GM19395 (cell line): ENCODE measurements around the gene CCDC57.

Experiments
- ATAC-seq: cut with Tn5 transposase; IDR thresholded peaks from one replicate; pipeline ENCODE4 v1.9.1; 2021; ENCODE audit warnings: mild to moderate bottlenecking, moderate library complexity; ENCODE audit not compliant: unreplicated experiment

CCDC57 gene

DNA sequence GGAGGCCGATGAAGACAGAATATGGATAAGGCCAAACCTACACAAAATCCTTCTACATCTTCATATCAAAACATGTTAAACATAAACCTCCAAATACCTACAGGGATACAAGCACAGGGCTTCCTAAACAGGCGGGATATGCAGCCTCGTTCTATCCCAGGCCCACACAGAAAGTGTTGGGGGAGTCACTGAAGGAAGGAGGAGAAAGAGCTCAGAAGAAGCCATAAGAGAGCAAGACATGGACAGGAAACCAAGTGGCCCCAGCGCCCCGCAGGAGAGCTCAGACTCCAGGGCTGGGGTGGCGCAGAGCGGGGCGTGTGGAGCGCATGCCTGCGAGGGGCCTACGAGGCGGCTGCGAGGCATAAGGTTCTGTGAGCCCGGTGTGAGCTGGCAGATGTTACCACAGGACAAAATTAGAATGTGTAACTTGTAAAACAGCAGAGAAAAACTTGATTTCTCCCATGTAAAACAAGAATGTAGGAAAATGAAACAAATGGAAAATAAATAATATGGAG is 103.6 kb downstream of the CCDC57 start:
- no peak for ATAC-seq

DNA sequence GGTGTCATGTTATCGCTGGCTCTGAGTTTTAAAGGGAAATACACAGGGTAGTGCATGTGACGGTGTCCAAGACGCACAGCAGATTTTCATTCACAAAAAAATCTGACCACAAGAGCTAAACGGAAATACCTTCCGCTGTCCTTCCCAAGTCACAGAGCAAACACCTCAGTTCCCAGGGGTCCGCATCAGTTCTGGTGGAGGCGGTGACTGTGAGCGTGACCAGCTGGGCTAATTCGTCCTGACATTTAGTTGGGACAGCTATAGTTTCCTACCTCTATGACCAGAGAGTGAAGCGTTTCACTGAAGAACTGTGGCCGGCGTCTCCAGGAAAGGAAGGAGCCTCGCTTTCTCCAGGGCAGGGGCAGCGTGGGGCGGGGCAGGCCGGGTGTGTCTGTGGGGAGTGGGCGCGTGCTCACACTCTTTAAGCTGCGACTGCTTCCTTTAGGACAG is 104.1 kb downstream of the CCDC57 start:
- ATAC-seq, result no peak

DNA sequence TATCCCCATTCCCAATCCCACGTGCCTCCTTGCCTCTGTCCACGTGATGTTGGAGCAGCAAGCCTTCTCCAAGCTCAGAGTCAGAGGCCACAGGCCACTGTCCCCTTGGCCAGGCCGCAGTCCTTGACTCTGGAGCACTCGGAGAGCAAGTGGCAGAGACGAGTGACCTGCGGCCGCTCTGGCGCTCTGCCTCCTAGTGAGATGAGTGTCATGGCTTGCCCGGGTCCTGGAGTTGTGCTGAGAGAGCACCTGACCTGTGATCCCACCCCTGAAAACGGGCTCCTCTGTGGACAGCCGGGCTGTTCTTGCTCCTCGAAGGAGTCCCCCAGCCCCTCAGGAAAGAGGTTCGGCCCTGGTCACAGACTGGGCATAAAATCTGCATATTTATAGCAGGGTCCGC is 104.6 kb downstream of the CCDC57 start:
- no peak for ATAC-seq

DNA sequence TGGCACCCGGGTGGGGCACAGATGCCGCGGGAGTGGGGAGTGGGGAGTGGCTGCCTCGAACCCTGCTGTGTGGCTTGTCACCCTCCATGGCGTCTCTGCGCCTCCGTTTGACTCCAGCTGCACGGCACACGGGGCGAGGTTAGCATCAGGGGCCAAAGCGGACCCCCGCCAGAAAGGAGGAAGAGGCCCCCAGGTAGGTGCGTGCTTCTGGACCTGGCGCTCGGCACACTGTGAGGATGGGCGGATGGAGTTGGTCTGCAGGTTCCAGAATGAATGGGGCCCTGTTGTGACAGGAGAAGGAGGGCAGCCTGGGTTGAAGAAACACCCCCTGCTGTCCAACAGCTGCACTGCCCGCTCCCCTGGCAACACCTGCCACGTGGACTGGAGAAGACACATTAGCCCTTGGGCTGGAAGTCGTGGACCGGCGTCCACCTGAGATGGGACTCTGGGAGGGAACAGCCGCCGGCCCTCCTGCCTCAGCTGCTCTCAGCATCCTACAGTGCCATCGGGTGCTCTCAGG is 105.2 kb downstream of the CCDC57 start:
- no peak for ATAC-seq

DNA sequence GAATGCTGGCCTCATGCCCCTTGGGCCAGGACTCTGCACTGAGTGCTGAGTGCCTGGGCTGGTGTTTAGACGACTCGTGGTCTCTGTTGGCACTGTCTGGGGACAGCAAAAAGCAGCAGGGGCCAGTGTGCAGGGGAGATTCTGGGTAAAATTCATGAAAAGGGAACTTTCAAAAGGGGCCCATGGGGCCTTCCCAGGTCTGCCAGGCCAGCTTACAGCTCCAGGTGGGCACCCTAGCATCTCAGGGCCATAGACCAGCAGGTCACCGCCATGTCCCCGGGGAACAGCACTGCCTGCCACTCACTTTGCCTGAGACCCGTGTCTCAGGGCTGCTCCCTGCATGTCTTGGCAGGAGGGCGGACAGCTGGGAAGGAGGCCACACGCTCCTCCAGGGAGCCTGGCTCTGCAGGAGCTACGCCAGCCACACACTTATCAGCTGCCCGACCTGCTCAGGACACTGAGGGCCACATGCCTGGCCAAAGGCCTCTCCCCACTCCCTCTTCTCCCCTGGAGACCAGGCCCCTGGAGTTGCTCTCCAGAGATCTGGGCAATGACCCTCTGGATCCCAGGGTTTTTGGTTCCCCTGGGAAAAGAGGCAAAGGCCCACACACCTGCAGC is 105.8 kb downstream of the CCDC57 start:
- ATAC-seq, result no peak

DNA sequence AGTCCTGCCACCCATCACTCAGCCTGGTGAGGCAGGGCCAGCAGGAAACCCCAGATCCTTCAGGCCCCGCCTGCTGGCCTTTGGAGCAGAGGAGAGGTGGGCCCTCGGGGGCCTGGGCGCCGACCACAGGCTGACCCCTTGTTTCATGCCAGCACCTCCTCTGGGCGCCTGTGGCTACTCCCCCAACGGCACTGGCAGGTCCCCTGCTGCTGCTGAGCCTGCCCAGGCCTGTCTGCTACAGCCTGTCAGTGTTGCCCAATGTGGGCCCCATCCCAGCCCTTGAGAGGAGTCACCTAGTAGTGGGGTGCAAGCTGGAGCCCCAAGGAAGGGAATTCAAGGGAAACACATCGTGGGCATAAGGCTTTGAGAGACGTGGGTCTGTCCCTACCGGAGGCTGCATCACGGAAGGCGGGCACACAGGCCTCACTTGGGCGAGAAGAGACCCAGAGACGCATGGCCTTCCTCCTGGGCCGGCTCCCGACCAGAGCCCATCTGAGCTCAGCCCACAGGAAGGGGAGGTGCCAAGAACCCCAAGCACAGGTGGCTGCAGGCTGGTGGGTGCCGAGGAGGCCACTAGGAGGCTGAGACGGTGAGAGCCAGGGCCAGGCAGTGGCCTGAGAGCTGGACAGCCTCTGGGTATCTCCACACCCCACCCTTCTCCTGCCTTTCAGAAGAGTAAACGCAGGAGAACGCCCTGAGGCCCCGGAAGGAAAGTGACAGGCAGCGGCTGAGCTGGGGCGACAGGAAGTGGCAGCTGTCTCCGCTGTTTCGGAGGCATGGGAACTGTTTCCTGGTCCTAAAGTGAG is 106.6 kb downstream of the CCDC57 start:
- ATAC-seq, result peak; percentile 88

DNA sequence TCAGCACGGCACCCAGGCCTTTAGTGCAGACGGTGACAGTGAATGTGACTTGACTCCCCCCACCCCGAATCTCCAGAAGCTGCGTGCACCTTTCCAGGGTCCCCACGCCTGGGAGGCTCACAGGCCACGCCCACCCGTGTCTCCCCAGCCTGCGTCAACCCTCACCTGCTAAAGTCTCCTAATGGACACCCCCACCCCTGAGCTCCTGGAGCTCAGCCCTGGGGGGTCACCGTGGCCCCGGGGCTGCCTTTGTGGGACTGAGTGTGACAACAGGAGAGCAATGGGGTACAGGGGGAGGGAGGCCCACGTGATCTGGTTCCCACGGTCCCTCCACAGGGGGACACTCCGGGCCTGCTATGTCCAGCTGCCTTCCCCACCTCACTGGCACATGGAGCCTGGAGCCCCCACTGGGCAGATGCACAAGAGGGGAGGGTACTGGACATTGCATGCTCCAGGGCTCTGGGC is 107.2 kb downstream of the CCDC57 start:
- no peak for ATAC-seq

DNA sequence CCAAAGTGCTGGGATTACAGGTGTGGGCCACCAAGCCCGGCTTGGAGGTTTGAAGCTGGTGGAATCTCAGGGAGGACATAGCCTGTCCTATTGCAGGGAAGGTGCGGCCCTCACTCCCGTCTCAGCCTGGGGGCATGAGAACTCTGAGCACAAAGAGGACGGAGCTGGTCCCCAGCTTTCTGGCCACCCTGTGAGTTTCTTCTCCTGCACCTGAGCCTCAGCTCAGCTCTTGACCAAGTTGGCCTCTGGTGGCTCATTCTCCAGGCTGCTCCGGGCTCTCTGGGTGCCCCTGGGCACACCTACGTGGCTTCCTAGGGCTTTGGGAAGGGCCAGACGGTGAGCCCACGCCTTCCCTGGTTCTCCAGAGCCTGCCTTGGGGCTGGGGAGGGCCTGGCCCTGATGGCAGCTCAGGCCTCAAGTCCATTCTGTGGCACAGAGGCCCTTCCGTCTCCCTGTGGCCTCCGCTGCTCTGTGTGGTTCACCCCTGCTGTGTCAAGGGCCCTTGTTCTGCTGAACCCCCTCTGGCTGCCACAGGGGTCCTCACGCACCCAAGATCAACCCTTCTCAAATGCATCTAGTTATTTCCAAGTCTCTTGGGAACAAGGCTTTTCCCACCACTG is 107.7 kb downstream of the CCDC57 start:
- ATAC-seq, result no peak

DNA sequence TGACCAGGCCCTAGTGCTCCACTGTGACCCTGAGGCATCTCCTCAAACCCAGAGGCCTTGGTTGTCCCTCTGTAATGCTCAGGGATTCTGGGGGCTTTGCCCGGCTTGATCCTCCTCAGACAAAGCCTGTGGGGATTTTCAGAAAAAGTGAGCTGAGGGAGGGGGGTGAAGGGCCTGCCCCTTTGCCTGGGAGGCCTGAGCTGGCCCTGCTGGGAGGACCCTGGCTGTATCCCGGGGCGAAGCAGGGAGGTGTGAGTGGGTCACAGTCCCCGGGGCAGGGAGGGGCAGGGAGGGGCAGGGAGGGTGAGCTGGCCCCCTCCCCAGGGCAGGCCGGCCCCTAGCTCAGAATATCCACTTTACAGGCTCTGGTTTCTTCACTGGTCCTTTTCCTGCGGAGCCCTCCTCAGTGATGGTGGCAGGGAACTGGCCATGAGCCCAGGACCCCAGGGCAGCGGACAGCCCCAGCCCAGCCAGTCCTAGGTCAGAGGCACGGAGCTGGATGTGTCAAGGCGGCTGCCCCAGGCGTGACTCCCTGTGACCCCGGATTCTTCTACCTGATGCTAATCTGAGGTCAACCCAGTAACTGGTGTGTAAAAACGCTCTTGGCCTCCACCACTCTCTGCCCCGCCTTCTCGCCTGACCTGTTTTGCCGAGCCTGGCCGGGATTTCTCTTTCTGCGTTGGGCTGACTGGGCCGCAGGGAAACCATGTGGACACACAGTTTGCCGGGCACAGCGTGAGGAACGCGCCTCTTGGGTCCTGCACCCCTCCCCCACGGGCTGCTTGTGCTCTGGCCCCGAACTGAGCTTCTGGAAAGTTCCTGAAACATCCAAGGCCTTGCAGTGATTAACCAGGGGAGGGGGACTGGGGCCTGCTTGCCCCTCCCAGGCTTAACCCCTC is 108.8 kb downstream of the CCDC57 start:
- no peak for ATAC-seq

DNA sequence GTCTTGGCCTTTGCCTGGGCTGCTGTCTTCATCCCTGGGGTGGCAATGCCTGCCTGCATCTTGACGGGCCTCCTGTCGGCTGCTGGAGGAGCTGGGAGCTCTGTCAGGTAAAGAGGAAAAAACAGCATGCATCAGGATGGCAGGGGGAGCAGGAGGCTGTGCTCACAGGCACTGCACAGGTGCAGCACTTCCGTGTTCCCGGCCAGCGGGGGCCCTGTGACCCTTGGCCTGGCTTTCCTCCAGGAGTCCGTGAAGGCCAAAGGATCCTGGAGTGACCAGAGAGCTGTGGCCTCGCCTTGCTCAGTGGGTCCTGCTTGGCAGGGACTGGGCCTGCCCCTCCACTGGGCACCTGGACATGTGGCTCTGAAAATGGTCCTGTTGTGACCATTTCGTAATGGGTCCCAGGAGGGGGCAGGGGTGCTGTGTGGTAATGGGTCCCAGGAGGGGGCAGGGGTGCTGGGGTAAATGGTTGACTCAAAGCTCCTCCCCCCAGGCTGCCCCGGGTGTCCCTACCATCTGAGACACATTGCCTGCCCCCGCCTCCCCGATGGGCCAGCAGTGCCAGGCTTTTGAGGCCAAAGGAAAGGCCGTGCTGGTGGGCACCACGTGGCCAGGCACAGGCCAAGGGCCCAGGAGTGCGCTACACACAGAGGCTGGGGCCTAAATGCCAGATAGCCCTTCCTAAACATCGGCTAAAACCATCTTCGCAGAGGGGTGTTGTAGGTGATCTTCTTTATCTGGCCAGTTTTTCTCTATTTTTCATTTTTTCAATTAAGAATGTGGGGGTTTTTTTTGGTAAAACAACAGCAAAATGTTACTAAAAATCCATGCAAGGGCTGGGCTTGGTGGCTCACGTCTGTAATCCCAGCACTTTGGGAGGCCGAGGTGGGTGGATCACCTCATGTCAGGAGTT is 110.6 kb downstream of the CCDC57 start:
- ATAC-seq, result no peak

DNA sequence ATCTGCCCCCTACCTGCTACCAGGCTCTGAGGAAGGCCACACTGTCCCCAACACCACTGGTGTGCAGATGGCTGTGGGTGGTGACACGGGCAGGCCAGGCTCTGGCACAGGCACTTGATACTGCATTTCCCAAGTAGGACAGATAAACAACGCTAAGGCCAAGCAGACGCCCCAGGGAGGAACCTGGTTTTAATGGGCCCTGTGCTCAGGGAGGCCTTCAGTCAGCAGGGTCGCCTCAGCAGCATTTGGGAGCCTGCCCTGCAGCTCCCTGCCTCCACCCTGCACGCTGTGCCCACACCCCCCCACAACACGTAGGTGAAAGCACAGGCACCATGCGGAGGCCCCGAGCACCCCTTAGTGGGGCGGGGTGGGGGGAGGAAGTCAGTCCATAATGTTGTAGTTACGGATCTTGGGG is 111.3 kb downstream of the CCDC57 start:
- ATAC-seq, result no peak

DNA sequence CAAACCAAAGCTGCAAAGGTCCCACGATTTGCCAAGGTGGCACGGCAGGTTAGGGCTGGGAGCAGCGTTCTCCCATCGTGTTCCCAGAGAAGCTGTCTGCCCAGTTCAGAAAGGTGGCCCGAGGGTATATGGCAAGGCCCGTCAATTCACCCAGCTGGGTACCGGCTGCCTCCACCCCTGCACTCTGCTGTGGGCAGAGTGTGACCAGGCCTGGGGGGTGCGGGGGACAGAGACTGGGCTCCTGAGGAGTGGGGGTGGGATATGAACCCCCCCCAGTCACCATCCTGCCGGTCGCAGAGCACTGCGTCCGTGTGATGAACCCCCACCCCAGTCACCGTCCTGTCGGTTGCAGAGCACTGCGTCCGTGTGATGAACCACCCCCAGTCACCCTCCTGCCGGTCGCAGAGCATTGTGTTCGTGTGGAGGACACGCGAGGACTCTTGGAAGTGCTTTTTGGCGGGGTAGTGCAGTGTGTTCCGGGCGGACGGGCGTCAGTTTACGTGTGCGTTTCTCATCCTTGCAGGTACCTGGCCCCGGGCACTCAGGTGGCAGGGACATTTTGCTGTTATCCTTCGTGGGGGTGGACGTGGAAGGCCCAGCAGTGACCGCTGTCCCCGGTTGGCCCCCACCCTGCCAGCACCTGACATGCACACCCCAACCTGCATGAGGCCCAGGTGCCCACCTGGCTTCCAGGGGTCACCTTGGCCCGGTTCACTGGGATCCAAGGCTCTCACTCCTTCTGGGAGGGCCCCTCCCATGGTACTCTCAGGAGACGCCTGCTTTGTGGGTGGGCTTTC is 111.9 kb downstream of the CCDC57 start:
- ATAC-seq, result no peak

DNA sequence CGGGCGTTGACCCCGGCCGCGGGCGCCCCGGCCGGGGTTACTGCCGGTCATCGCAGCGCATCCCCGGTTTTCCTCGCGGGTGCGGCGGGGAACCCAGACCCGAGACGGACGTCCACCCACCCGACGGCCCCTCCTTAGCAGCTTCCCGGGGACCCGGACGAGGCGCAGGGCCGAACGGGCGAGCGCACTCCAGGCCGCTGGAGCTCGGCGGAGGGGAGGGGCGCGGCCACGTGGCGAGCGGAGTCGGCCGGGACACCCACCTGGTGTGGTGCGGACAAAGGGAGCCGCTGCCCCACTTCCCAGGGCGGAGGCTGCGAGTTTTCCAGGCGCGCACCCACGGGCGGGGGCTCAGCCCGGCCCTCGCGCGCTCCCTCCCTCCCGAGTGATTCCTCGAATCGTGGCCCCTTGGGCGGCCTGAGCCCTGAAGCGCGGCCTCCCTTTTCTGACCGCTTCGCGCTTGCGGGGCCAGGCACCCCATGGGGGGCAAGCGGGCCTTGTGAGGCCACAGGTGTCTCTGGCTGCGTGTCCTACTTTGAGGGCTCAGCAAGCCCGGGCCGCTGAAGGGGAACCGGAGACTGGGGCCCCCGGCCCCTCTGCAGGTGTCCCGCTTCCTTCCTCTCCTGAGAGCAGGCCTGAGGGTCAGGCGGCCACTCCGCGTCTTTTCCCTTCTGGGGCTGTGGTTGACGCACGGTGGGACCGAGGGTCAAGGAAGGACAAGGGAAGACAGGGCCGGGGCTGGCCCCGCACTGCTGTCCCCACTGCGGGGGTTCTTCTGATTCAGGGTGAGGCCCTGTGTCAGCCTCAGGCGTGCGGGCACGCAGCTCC is 113.5 kb downstream of the CCDC57 start:
- ATAC-seq, result peak; percentile 18

DNA sequence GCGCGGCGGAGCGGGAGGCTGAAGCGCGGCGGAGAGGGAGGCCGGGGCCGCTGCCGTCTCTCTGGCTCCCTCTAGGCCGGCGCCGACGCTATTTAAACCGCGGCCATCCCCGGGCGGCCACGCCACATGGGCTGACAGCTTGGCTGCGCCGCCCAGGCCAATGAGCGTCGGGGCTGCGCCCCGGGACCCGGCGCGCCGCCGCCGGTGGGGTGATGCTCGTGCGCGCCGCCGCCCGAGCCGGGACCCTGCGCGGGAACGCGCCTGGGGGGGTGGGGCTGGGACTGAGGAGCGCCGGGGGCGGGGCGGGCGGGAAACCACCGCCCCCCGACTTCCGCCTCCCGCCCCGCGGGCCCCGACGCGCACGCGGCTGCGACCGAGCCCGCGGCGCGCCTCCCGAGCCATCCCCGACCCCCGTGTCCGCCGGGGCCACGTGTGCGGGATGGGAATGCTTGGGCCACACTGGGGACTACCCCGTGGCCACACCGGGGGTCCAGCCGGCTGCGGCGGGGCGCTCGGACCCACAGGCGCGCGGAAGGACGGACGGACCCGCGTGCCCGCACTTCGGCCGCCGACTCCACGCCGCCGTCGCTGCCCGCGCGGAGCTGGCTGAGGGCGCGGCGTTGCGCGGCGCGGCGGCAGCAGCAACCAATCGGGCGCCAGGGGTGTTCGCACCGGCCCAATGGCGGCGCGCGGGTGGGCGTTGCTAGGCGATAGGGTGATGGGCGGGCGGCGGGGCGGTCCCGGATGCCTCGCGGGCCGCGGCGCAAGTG is 114.3 kb downstream of the CCDC57 start, which contains the start of gene FASN:
Gene FASN (minus strand): TSS at position 68 of the 770 bp plus-strand sequence. CDS start 1,791 bp downstream, outside the sequence.
- peak; percentile 69 for ATAC-seq

DNA sequence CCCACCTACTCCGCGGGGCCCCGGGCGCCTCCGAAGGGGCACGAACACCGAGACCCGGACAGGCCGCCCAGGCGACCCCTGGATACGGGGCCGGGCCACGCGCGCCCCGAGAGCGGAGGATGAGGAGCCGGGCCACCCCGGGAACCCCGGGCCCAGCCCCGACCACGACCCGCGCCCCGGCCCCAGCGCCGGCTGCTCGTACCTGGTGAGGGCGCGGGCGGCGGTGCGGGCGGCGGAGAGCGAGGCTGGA is 114.8 kb downstream of the CCDC57 start:
- ATAC-seq, result no peak

DNA sequence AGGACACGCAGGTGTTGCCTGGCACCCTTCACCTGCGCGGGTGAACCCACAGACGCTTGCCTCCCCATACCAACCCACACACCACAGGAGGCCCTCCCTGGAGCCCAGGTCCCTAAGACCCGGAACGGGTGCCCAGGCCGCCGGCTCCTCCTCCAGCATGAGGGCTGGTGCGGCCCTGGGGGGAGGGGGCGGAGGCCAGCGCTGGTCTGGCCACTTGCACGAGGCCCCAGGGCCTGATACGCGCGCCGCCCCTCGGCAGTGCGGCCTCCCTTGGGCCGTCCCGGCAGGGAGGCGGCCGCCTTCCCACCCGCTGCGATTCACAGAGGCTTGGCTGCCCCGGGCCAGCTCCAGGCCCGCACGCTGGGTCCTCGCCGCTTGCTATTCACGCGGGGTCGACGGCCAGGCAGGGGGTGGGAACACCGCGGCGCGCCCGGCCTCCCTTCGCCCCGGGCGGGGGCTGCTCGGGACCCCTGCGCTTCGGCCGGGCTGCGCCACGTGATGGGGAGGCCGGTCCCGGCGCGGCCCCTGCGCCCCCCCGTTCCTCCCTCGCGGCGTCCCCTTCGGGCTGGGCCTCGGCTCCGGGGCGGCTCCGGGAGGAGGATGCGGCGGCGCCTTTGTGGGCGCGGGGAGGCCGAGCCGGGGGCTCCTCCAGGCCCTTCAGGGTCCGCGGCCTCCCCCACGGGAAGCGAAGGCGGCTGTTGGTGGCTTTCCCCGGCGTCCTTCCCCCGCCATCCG is 115.3 kb downstream of the CCDC57 start:
- ATAC-seq, result no peak
